H54 (cell line): ENCODE results near the gene PCDHGC5.

Source experiments
- DNase-seq: peaks from one replicate; pipeline ENCODE4 v3.0.0; 2011; ENCODE audit warnings: low spot score, mixed read lengths; ENCODE audit not compliant: insufficient read length
- FAIRE-seq: peaks from 3 replicates; lab custom pipeline; 2011; peaks lifted over from hg19 to GRCh38; lab: Jason Lieb, UNC
- POLR2A ChIP-seq: IDR thresholded peaks from 2 replicates; pipeline ENCODE4 v1.6.1; 2011; ENCODE audit warnings: low read depth, mild to moderate bottlenecking, low read length

The PCDHGC5 gene

GRCh38 chr5:141495453-141495811, 6.6 kb downstream of the PCDHGC5 start:
- no peak for DNase-seq
- no peak for TF ChIP-seq POLR2A
- no peak for FAIRE-seq

GRCh38 chr5:141496038-141496437, 7.2 kb downstream of the PCDHGC5 start:
- FAIRE-seq (no peak), DNase-seq (no peak)
- no peak for TF ChIP-seq POLR2A

- TF ChIP-seq POLR2A, result no peak
- DNase-seq (no peak), FAIRE-seq (no peak)
Measured at GRCh38 chr5:141501761-141502160, 12.9 kb downstream of the PCDHGC5 start.

GRCh38 chr5:141503681-141504080, 14.8 kb downstream of the PCDHGC5 start:
- no peak for DNase-seq

GRCh38 chr5:141504216-141504615, 15.3 kb downstream of the PCDHGC5 start:
- no peak for DNase-seq
- TF ChIP-seq POLR2A, result no peak
- FAIRE-seq, result no peak

More at GRCh38 chr5:141503681-141504080, 14.8 kb downstream of the PCDHGC5 start:
- no peak for TF ChIP-seq POLR2A
- FAIRE-seq, result no peak

- no peak for TF ChIP-seq POLR2A
- DNase-seq (no peak), FAIRE-seq (no peak)
Measured at GRCh38 chr5:141506381-141507155, 17.7 kb downstream of the PCDHGC5 start.

GRCh38 chr5:141507387-141508091, 18.7 kb downstream of the PCDHGC5 start:
- DNase-seq (no peak), FAIRE-seq (no peak)
- no peak for TF ChIP-seq POLR2A

- TF ChIP-seq POLR2A, result no peak
- FAIRE-seq (no peak), DNase-seq (peak; percentile 35)
Measured at GRCh38 chr5:141508440-141508797, 19.5 kb downstream of the PCDHGC5 start.

- peak; percentile 29; the same call in 1 of the 2 replicates for TF ChIP-seq POLR2A
- FAIRE-seq, result no peak
- peak; percentile 94 for DNase-seq
Measured at GRCh38 chr5:141508798-141509611, 20.1 kb downstream of the PCDHGC5 start.

GRCh38 chr5:141510160-141510559, 21.3 kb downstream of the PCDHGC5 start:
- TF ChIP-seq POLR2A, result no peak
- DNase-seq (no peak), FAIRE-seq (no peak)

- TF ChIP-seq POLR2A, result no peak
- DNase-seq (no peak), FAIRE-seq (no peak)
Measured at GRCh38 chr5:141510850-141511601, 22.1 kb downstream of the PCDHGC5 start.

- FAIRE-seq (no peak), DNase-seq (no peak)
- TF ChIP-seq POLR2A, result no peak
Measured at GRCh38 chr5:141511771-141512325, 23.0 kb downstream of the PCDHGC5 start.

- FAIRE-seq, result no peak
- DNase-seq, result no peak
Measured at GRCh38 chr5:141512390-141512910, 23.6 kb downstream of the PCDHGC5 start.

More at GRCh38 chr5:141512390-141512910, 23.6 kb downstream of the PCDHGC5 start:
- no peak for TF ChIP-seq POLR2A
